GM18511 (cell line): ENCODE data around the gene LMTK2.

Source experiments
- ATAC-seq: cut with Tn5 transposase; IDR thresholded peaks from one replicate; pipeline ENCODE4 v1.9.1; 2021; ENCODE audit warnings: mild to moderate bottlenecking, moderate library complexity; ENCODE audit not compliant: unreplicated experiment

Gene LMTK2

GRCh38 chr7:98135984-98136383 lies 29.3 kb downstream of the LMTK2 start:
- ATAC-seq: no peak

GRCh38 chr7:98136423-98136822 lies 29.8 kb downstream of the LMTK2 start:
- no peak for ATAC-seq

DNA sequence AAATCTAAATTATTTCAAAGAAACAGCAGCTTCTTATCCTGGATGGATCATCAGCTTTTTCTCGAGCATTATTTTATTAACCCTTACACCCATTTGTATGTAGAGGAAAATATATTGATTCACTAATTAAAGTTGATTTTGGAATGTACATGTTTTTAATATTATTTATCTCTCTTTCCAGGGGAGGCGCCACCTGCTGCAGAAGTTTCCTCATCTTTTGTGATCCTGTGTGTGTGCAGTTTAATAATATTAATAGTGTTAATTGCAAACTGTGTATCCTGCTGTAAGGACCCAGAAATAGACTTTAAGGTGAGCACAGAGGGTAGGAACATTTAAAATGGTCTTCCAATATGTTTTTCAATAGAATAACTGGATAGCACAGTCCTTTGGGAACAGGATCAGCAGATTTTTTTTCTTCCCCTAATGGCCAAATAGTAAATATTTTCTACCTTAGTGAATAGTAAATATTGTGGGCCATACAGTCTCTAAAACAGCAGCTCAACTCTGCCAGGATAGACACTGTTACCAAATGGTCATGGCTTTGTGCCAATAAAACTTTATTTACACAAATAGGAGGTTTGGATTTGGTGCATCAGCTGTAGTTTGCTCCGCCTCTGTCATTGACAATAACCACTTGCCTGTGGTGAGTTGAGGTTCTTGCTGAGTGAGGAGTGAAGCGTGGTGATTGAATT lies 30.6 kb downstream of the LMTK2 start:
- ATAC-seq: no peak

DNA sequence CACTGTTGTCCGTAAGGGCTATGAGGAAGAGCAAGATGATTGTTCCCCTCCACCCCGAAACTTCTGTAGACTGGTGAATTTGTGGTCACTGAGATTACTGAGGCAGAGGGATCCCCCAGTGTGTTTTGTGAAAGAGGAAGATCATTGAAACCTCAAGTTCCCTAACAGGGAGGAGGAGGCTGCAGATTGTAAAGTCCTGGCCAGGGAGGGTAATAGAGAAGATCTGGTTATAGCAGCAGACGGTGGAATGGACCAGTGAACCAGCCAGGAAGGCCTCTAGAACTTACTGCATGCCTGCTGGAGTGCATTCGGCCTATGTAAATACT lies 31.1 kb downstream of the LMTK2 start:
- ATAC-seq: peak; percentile 76

DNA sequence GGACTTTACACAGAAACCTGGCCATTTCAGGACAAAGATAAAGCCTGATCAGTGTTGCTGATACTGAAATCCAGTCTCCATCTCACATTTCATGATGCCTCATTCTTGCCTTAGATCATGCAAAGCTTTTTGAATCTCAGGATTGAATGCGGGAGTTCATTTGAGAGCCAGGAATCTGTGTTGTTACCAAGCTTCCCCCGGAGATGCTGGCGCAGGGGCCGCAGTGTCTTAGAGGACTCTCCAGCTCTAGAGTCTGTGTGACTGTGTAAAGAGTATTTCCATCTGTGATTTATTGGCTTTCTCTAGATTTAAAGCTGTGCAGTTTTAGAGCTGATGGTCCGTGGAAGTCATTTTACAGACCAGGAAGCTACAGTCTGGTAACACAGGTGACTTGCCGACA lies 32.0 kb downstream of the LMTK2 start:
- ATAC-seq: no peak

DNA sequence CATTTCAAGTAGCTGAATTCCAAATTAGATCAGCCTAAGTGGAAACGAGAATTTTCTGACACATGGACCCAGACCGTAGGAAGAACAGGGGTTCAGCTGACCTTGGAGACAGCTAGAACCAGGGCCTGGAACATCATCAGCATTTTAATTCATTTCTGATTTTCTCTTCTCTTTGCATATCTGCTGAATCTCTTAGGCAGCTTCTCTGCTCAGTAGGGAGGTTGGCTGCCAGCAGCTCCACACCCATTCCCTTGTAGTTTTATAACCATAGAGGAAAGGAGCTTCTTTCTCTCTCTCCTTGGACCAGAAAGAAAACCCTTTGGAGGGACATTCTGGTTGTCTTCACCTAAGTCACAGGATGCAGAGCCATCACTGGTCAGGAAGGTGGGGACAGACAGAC lies 36.0 kb downstream of the LMTK2 start:
- ATAC-seq: no peak

- ATAC-seq: no peak
Observed at GRCh38 chr7:98148607-98149006, 41.9 kb downstream of the LMTK2 start.

DNA sequence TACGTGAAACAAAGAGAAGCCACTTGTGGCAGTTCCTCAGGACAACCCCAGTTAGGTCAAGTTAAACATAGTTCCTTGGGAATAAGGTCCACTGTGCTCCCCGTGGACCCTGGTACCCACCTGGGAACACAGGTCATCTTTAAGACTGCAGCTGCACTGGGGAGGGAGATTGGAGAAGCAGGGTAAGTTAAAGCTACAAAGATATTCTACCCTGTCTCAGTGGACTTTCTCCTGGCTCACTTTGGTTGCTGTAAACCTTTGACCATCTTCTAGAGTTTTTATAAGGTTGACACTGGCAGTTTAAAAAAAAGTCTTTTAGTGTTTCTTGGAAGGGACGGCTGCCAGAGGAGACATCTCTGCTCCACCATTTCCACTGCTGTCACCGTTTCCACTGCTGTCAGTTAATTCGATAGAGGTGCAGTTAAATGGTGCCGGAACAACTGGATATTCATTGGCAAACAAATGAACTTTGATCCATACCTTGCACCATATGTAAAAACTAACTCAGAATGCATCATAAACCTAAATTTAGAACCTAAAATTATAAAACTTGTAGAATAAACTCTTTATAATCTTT lies 42.5 kb downstream of the LMTK2 start:
- no peak for ATAC-seq

DNA sequence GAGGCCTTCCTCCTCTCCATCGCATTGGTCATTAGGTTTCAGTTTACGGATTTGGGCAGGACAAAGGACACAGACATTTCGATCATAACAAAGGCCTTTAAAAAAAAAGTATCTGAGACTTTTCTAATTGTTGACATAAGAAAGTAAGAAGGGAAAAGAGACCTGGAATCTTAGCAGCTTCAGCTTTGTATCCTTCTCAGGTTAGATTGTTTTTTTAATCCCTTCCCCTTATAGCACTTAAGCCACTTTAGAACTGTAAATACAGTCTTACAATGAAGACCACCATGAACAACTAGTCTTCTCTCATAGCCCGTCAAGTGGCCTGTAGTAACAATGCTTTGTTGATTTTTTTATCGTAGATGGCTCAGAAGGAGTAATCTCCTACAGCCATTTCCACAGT lies 45.2 kb downstream of the LMTK2 start:
- no peak for ATAC-seq

DNA sequence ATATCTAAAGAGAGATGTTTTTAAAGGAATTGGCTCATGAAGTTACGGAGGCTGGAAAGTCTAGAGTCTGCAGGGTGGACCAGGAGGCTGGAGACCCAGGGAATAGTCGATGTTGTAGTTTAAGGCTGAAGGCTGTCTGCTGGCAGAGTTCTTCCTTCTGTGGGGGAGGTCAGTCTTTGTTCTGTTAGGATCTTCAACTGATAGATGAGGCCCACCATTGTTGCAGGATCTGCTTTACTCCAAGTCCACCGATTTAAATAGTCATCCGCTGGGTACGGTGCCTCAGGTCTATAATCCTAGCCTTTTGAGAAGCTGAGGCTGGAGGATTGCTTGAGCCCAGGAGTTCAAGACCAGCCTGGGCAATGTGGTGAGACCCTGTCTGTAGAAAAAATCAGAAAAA lies 50.0 kb downstream of the LMTK2 start:
- no peak for ATAC-seq

DNA sequence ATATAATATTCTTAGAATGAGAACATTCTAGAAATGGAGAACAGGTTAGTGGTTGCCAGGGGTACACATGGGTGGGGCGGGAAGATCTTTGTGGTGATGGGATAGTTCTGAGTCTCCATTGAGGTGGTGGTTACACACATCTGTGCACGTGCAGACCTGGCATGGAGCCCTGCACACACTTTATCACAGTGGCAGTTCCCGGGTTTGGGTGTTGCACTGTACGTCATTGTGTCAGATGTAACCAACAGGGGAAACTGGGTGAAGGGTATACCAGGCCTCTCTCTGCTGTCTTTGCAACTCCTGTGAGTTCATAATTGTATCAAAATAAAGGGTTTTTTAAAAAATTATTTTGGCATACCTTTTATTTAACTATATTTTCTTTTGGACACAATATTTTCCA lies 51.1 kb downstream of the LMTK2 start:
- no peak for ATAC-seq

DNA sequence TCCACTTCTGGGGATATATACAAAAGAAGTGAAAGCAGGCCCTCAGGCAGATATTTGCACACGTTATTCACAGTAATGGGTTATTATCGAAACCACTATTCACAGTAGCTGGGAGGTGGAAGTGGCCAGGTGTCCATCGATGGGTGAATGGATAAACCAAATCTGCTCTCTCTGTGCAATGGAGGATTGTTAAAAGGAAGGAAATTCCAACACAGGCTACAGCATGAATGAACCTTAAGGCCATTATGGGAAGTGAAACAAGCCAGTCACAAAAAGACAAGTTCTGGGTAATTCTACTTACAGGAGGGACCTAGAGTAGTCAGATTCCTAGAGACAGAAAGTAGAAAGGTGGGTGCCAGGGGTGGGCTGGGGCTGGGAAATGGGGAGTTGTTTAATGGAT lies 56.1 kb downstream of the LMTK2 start:
- no peak for ATAC-seq

GRCh38 chr7:98163269-98163668 lies 56.6 kb downstream of the LMTK2 start:
- no peak for ATAC-seq

GRCh38 chr7:98163704-98164494 lies 57.2 kb downstream of the LMTK2 start:
- no peak for ATAC-seq

GRCh38 chr7:98165827-98166667 lies 59.4 kb downstream of the LMTK2 start:
- peak; percentile 61 for ATAC-seq

- ATAC-seq: no peak
Observed at GRCh38 chr7:98166668-98166970, 60.0 kb downstream of the LMTK2 start.

GRCh38 chr7:98167653-98168052 lies 61.0 kb downstream of the LMTK2 start:
- ATAC-seq: no peak

GRCh38 chr7:98168181-98168903 lies 61.7 kb downstream of the LMTK2 start:
- ATAC-seq: peak; percentile 82

DNA sequence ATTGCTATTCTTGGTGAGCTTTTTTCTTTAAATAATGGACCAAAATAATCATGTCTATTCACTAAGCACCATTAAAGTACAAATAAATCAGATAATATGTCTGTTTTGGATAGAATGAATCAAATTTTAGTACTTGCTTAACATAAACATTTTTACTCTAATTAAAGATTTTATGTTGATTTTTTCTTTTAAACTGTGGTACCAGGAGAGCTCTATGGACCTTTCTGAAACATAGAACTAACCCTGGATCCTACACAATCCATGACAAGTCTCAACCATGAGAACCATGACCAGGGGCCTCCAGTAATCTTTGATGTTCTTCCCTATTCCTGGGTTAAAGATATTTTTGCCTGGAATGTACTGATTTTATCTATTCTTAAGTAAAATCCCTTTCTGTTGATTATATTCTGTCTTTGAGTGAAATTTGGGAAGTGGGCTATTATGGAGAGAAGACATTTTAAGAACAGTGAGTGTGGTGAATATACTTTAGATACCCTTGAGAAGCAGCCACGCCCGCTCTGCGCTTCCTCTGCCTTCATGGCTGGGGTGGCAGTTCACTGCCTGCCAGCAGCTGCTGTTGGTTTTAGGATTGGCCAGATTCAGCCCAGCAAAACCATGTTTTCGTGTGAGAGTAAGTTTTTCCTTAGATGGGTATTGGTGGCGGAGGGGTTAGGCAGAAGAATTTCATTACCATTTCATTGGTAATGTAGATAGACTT lies 62.4 kb downstream of the LMTK2 start:
- ATAC-seq: no peak

- ATAC-seq: no peak
Observed at GRCh38 chr7:98170966-98171365, 64.3 kb downstream of the LMTK2 start.
